ENCODE measurements around the gene MAP4K4.

GRCh38 chr2:101741775-101742520 lies 44.4 kb downstream of the MAP4K4 start:
- TF ChIP-seq YY1 (IDR thresholded peaks at IDR 0.05; ENCODE audit: insufficient read depth, insufficient read length) (no peak), ZNF274 (IDR thresholded peaks at IDR 0.05; ENCODE audit: low read depth, low read length) (no peak), SUZ12 (IDR thresholded peaks at IDR 0.05; ENCODE audit: extremely low read depth, insufficient read depth, insufficient read length) (no peak)
